DND-41 (cell line): ENCODE data around the gene PTBP1.
A peak's percentile ranks its signal among the peaks of the same experiment; 100 is the strongest.

Experiments used
- ATAC-seq: fragments of 200-7000 bp; cut with Tn5 transposase; 3 replicates; pipeline ENCODE4 v1.9.1; 2021; ENCODE audit warnings: low read depth; ENCODE audit not compliant: insufficient read depth
- DNase-seq: peaks from one replicate; pipeline ENCODE4 v3.0.0-alpha.2; 2020
- H2AFZ ChIP-seq: 2 replicates; pipeline ENCODE4 v1.6.0; 2012; ENCODE audit warnings: low read depth, low read length
- H3K27ac ChIP-seq: 2 replicates; pipeline ENCODE4 v1.5.1; 2012; ENCODE audit warnings: low read length, inconsistent platforms
- H3K27me3 ChIP-seq: fragments of 200-600 bp; sonication (generic); 2 replicates; pipeline ENCODE4 v1.6.0; 2012; ENCODE audit warnings: low read length, mild to moderate bottlenecking, inconsistent platforms; ENCODE audit not compliant: insufficient read depth, poor library complexity
- H3K36me3 ChIP-seq: 2 replicates; pipeline ENCODE4 v1.5.1; 2012; ENCODE audit warnings: low read length, inconsistent platforms; ENCODE audit not compliant: insufficient read depth
- H3K4me1 ChIP-seq: 2 replicates; pipeline ENCODE4 v1.5.1; 2012; ENCODE audit warnings: mild to moderate bottlenecking, low read length; ENCODE audit not compliant: insufficient read depth
- H3K4me2 ChIP-seq: 2 replicates; pipeline ENCODE4 v1.6.0; 2012; ENCODE audit warnings: mild to moderate bottlenecking, moderate library complexity, low read length, inconsistent platforms; ENCODE audit not compliant: insufficient read depth
- H3K4me3 ChIP-seq, 2 experiments: fragments of 200-600 bp in 1 of 2; shearing (Covaris generic) in 1 of 2; 2 replicates each; pipeline ENCODE4 v1.5.1; 2012 to 2016; ENCODE audit warnings: inconsistent platforms in 2 of 2, low read length in 2 of 2, mild to moderate bottlenecking in 2 of 2, low read depth in 1 of 2, moderate library complexity in 1 of 2
- H3K79me2 ChIP-seq: 2 replicates; pipeline ENCODE4 v1.6.0; 2012; ENCODE audit warnings: low read length, inconsistent platforms; ENCODE audit not compliant: insufficient read depth
- H3K9ac ChIP-seq: 2 replicates; pipeline ENCODE4 v1.6.0; 2012; ENCODE audit warnings: low read depth, mild to moderate bottlenecking, inconsistent platforms, low read length, moderate library complexity
- H3K9me3 ChIP-seq: 2 replicates; pipeline ENCODE4 v1.5.1; 2012; ENCODE audit warnings: low read length, moderate library complexity, mild to moderate bottlenecking, inconsistent platforms; ENCODE audit not compliant: insufficient read depth, severe bottlenecking
- H4K20me1 ChIP-seq: 2 replicates; pipeline ENCODE4 v1.6.0; 2012; ENCODE audit warnings: low read length; ENCODE audit not compliant: insufficient read depth
- EZH2 ChIP-seq: IDR thresholded peaks from 3 replicates; pipeline ENCODE4 v1.6.1; 2012; ENCODE audit warnings: borderline replicate concordance, low read depth, mild to moderate bottlenecking, moderate library complexity, low read length, inconsistent platforms; ENCODE audit not compliant: severe bottlenecking
- TF ChIP-seq, protein P1 (sequence below): IDR thresholded peaks from 2 replicates; pipeline ENCODE4 v1.5.1; 2012; ENCODE audit warnings: borderline replicate concordance, low read length, moderate library complexity, mild to moderate bottlenecking; ENCODE audit not compliant: poor library complexity, severe bottlenecking; ENCODE audit errors: extremely low read depth

The PTBP1 gene

DNA sequence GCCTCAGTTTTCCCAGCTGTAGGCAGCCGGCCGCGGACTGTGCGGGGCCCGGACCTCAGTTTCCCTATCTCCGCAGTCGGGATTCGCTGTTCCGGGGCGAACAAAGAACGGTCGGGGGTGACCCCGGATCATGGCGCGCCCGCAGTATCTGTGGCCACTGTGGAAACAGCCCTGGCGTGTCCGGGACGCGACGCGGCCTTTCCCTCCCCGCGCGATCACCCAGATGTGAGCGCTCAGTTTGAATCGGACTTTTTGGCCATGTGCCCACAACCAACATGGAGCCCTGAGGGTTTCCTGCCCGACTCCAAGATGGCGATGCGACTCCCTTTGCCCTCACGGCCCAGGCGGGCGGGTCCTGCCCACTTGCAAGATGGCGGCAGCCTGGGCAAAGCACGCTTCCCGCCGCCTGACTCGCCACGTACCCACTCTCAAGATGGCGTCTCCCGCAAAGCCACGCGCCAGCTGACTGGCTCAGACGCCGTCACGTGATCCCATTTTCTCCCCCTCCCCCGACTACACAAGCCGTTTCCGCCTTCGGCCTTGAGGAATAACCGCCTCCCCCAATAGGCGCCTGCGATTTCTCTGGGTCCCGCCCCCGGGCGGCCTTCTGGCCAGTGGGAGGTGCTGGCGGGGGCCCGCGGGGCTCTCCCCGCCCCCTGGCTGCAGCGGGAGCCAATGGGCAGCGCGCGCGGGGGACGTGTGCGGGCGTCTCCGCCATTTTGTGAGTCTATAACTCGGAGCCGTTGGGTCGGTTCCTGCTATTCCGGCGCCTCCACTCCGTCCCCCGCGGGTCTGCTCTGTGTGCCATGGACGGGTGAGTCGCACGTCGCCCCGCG is at the start of gene PTBP1:
Gene PTBP1, plus strand, starts transcription at position 761 of the 836 bp plus-strand sequence. Its CDS starts 46 bp downstream, at position 807.
- Histone ChIP-seq H4K20me1 (peaks cover 40% of the 10 kb centered on the region), H3K4me1 (peaks cover 44% of the 10 kb centered on the region), H3K27ac (peak within 1 kb of the TSS; percentile 83), H3K79me2 (peaks cover 58% of the 10 kb centered on the region), H3K9ac (peak within 1 kb of the TSS; percentile 98), H3K4me3 (peak within 1 kb of the TSS; percentile 97 to 99), H3K36me3 (peaks cover 40% of the 10 kb centered on the region), H3K27me3 (no peaks in the 10 kb centered on the region), H2AFZ (peak within 1 kb of the TSS; percentile 95), H3K9me3 (no peaks in the 10 kb centered on the region), H3K4me2 (peak within 1 kb of the TSS; percentile 76)
- DNase-seq (peak; percentile 100), ATAC-seq (peak; percentile 88)
- TF ChIP-seq, protein P1, sequence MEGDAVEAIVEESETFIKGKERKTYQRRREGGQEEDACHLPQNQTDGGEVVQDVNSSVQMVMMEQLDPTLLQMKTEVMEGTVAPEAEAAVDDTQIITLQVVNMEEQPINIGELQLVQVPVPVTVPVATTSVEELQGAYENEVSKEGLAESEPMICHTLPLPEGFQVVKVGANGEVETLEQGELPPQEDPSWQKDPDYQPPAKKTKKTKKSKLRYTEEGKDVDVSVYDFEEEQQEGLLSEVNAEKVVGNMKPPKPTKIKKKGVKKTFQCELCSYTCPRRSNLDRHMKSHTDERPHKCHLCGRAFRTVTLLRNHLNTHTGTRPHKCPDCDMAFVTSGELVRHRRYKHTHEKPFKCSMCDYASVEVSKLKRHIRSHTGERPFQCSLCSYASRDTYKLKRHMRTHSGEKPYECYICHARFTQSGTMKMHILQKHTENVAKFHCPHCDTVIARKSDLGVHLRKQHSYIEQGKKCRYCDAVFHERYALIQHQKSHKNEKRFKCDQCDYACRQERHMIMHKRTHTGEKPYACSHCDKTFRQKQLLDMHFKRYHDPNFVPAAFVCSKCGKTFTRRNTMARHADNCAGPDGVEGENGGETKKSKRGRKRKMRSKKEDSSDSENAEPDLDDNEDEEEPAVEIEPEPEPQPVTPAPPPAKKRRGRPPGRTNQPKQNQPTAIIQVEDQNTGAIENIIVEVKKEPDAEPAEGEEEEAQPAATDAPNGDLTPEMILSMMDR, result no peak
- no peak for TF ChIP-seq EZH2

DNA sequence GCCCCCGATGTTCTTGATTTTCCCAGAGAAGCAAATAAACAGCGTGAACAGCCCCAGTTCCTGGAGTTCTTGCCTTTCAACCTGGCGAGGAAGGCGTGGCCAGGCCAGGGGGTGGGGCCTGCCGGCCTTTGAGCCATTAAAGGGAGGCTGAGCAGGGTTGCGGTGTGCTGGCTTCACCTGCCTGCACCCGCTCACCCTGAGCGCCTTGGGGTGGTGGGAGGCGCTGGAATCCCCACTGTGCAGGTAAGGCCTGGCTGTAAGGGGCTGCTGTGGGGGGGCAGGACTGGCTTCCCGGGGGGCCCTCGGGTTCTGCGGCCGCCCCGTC is 49.0 kb upstream of the PTBP1 start:
- no peak for ATAC-seq
- Histone ChIP-seq H4K20me1 (no peaks in the 10 kb centered on the region), H3K27me3 (no peaks in the 10 kb centered on the region), H3K79me2 (no peaks in the 10 kb centered on the region), H3K27ac (no peak overlapping the region), H3K4me2 (no peak overlapping the region), H3K36me3 (no peaks in the 10 kb centered on the region), H3K9ac (no peak overlapping the region), H2AFZ (no peak overlapping the region), H3K9me3 (peaks cover 9% of the 10 kb centered on the region), H3K4me1 (no peaks in the 10 kb centered on the region), H3K4me3 (no peak overlapping the region)
- no peak for TF ChIP-seq EZH2
- TF ChIP-seq, protein P1, result no peak
- no peak for DNase-seq

DNA sequence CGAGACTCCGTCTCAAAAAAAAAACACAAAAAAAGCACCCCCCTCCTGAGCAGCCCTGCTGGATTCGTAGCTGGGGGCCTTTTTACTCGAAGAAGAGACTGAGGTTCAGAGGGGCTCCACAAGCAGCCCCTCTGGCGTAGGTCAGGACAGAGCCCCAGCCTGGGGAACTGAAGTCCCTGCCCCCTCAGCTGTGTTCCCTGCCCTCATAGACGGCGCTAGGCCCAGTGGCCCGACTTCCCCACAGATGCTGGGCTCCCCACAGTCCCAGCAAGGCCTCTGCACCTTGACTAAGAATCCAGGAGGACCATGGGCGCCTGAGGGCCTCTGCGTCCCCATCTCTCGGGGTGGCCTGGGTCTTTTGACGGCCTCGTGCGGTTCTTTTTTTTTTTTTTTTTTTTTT is 47.4 kb upstream of the PTBP1 start:
- Histone ChIP-seq H3K27me3 (no peaks in the 10 kb centered on the region), H3K36me3 (no peaks in the 10 kb centered on the region), H3K79me2 (no peaks in the 10 kb centered on the region), H3K4me1 (no peaks in the 10 kb centered on the region), H4K20me1 (no peaks in the 10 kb centered on the region), H3K9me3 (peaks cover 9% of the 10 kb centered on the region), H3K27ac (no peak overlapping the region), H3K4me2 (no peak overlapping the region), H2AFZ (no peak overlapping the region), H3K9ac (no peak overlapping the region), H3K4me3 (no peak overlapping the region)
- ATAC-seq (no peak), DNase-seq (no peak)
- no peak for TF ChIP-seq EZH2
- TF ChIP-seq, protein P1, result no peak
